Vagina (tissue), 2 donors: ENCODE data around the gene ZNF226. TPM values are rescaled to one million over a fixed set of nuclear protein-coding genes. Genes with fewer than 3 reads are reported as not detected.
"Not testable (repeated sequence)": the region's sequence is repeated elsewhere in the genome, so short reads cannot be mapped to it uniquely, and the experiment has no call there.

Source experiments
- DNase-seq, 2 donors: peaks; one replicate each; pipeline ENCODE4 v3.0.0-alpha.2; 2017; ENCODE audit errors: extremely low spot score in 2 of 2
- H3K27ac ChIP-seq: fragments of 200-600 bp; sonication (generic); one replicate; pipeline ENCODE4 v1.5.1; 2019
- H3K27me3 ChIP-seq: fragments of 200-600 bp; sonication (generic); one replicate; pipeline ENCODE4 v1.5.1; 2019
- H3K36me3 ChIP-seq, 2 donors: fragments of 200-600 bp; sonication (generic); one replicate each; pipeline ENCODE4 v1.5.1; 2017 to 2019
- H3K4me1 ChIP-seq: fragments of 200-600 bp; sonication (generic); one replicate; pipeline ENCODE4 v1.5.1; 2019
- H3K4me3 ChIP-seq, 2 donors: fragments of 200-600 bp; sonication (generic); 1 replicate in 1 of 2; 2 replicates in 1 of 2; pipeline ENCODE4 v1.5.1; 2016 to 2019
- H3K9me3 ChIP-seq: fragments of 200-600 bp; sonication (generic); one replicate; pipeline ENCODE4 v1.5.1; 2019
- POLR2A ChIP-seq, 2 donors: fragments of 450-650 bp; IDR thresholded peaks; one replicate each; pipeline ENCODE4 v1.6.1; 2017; ENCODE audit warnings: antibody characterized with exemption in 2 of 2, mild to moderate bottlenecking in 2 of 2, moderate library complexity in 2 of 2
- POLR2AphosphoS5 ChIP-seq, 2 donors: sonication (generic); formaldehyde crosslinking; IDR thresholded peaks; one replicate each; pipeline ENCODE4 v1.9.0; 2017; ENCODE audit warnings: antibody characterized with exemption in 2 of 2, mild to moderate bottlenecking in 2 of 2, low read depth in 1 of 2; ENCODE audit not compliant: insufficient read depth in 1 of 2
- intact Hi-C: fragments of 100-400 bp; cut with DNase I; formaldehyde crosslinking; loops from one replicate; pipeline ENCODE4 v1.15.1; 2023
- total RNA-seq: library from RNA; depleted of rRNA; stranded (reverse); fragments of >200 nt; gene quantifications from one replicate; pipeline ENCODE4 v1.2.3, GENCODE V29; 2016
- TF ChIP-seq, protein P1 (sequence below), 3 experiments: fragments of 450-650 bp in 2 of 3; fragments of 200-600 bp in 1 of 3; sonication (generic) in 1 of 3; IDR thresholded peaks; one replicate each; pipeline ENCODE4 v1.5.1; 2017 to 2019; ENCODE audit warnings: antibody characterized with exemption in 3 of 3, mild to moderate bottlenecking in 2 of 3, moderate library complexity in 2 of 3

Gene ZNF226
- total RNA-seq, 1 donor from 2014 or later, result 11.8 TPM

DNA sequence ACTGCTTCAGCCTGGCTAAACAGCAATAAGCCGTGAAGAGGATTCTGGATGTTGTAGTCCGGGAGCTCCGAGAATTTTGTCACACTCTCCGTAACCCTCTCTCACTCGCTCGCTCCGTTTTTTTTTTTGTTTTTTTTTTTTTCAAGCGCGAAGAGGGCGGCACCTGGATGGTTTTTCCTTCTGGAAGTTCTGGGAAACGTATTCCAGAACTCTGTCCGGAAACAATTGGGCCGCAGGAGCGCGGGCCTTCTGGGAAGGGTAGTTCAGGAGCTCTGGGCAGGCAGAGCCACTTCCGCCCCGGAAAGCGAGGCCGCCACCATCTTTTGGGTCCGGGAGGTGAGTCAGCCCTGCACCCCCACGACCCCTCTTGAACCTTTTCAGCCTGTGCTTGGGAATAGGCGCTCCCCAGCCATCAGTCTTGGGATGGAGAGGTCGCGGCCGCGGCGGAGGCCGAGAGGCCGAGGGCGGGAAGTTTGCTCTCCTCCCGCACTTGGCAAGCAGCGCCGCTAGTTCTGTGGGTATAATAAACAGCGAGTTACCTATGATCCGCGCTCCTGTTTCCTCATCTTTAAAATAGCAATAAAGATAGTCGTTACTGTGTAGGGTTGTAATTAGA lies 47.5 kb downstream of the ZNF226 start, which contains the start of gene ZNF227:
TSS of gene ZNF227 (plus strand) at position 283 of the 616 bp plus-strand sequence. CDS start 5,261 bp downstream, outside the sequence.
- Histone ChIP-seq H3K9me3 (peaks cover 6% of the 10 kb centered on the region), H3K4me3 (peak within 1 kb of the TSS; percentile 45 to 64), H3K4me1 (peaks cover 20% of the 10 kb centered on the region), H3K36me3 (peaks cover 0 to 22% of the 10 kb centered on the region in 2 donors), H3K27ac (peak within 1 kb of the TSS; percentile 75), H3K27me3 (no peaks in the 10 kb centered on the region)
- peak in 1 of 2 donors; percentile 91 for DNase-seq
- intact Hi-C loops, result loop anchor here (2.0 kb wide), 1 partner anchor 100 kb away; the partner anchor contains the start of gene ZNF225
- TF ChIP-seq POLR2A (IDR thresholded peaks at IDR 0.05) (peak in 1 of 2 donors; percentile 18), POLR2AphosphoS5 (IDR thresholded peaks at IDR 0.05; ENCODE audit: insufficient read depth in 1 of 2, low read depth in 1 of 2) (peak; percentile 88 to 92)
- TF ChIP-seq, protein P1, sequence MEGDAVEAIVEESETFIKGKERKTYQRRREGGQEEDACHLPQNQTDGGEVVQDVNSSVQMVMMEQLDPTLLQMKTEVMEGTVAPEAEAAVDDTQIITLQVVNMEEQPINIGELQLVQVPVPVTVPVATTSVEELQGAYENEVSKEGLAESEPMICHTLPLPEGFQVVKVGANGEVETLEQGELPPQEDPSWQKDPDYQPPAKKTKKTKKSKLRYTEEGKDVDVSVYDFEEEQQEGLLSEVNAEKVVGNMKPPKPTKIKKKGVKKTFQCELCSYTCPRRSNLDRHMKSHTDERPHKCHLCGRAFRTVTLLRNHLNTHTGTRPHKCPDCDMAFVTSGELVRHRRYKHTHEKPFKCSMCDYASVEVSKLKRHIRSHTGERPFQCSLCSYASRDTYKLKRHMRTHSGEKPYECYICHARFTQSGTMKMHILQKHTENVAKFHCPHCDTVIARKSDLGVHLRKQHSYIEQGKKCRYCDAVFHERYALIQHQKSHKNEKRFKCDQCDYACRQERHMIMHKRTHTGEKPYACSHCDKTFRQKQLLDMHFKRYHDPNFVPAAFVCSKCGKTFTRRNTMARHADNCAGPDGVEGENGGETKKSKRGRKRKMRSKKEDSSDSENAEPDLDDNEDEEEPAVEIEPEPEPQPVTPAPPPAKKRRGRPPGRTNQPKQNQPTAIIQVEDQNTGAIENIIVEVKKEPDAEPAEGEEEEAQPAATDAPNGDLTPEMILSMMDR (IDR thresholded peaks at IDR 0.05), result no peak

DNA sequence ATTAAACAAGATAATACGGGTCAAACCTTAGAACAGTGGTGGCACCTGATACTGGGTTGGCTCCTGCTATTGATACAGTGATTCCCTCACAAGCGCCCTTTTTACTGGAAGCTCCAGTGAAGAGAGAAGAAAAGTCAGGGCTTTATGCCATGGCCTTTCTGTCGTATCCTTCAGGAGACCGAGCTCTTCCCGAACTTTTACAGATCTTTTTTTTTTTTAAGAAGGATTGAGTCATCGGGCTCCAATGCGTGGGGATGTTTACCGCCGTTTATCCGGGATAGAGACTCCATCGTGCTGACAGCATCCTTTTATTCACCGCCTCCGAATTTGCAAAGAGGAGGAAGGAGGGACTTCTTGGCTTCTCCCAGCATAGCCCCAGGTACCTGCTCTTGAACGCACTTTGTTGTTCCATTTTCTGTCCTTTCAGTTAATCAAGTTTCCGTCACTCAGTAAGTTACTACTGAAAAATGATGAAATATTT lies 48.0 kb downstream of the ZNF226 start:
- Histone ChIP-seq H3K9me3 (peaks cover 8% of the 10 kb centered on the region), H3K27ac (peak overlapping the region; percentile 75), H3K36me3 (peaks cover 0 to 28% of the 10 kb centered on the region in 2 donors), H3K4me3 (peak overlapping the region; percentile 45 to 64), H3K4me1 (peaks cover 15% of the 10 kb centered on the region), H3K27me3 (no peaks in the 10 kb centered on the region)
- intact Hi-C loops, result loop anchor here (2.0 kb wide), 1 partner anchor 100 kb away; the partner anchor contains the start of gene ZNF225
- DNase-seq, result no peak
- TF ChIP-seq POLR2A (IDR thresholded peaks at IDR 0.05), result no peak
- TF ChIP-seq POLR2AphosphoS5 (IDR thresholded peaks at IDR 0.05; ENCODE audit: insufficient read depth in 1 of 2, low read depth in 1 of 2), result no peak
- TF ChIP-seq, protein P1 (IDR thresholded peaks at IDR 0.05), result no peak

DNA sequence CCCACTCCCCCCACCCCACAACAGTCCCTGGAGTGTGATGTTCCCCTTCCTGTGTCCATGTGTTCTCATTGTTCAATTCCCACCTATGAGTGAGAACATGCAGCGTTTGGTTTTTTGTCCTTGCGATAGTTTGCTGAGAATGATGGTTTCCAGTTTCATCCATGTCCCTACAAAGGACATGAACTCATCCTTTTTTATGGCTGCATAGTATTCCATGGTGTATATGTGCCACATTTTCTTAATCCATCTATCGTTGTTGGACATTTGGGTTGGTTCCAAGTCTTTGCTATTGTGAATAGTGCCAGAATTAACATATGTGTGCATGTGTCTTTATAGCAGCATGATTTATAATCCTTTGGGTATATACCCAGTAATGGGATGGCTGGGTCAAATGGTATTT lies 55.0 kb downstream of the ZNF226 start:
- H3K27me3 ChIP-seq, H3K4me1 ChIP-seq, H3K4me3 ChIP-seq, H3K9me3 ChIP-seq, H3K27ac ChIP-seq, DNase-seq, intact Hi-C loops: not testable (repeated sequence)
- peaks cover 10 to 38% of the 10 kb centered on the region in 2 donors for H3K36me3 ChIP-seq

DNA sequence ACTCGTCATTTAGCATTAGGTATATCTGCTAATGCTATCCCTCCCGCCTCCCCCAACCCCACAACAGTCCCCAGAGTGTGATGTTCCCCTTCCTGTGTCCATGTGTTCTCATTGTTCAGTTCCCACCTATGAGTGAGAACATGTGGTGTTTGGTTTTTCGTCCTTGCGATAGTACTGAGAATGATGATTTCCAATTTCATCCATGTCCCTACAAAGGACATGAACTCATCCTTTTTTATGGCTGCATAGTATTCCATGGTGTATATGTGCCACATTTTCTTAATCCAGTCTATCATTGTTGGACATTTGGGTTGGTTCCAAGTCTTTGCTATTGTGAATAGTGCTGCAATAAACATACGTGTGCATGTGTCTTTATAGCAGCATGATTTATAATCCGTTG lies 55.9 kb downstream of the ZNF226 start:
- H3K9me3 ChIP-seq, DNase-seq, H3K4me3 ChIP-seq, intact Hi-C loops, H3K27ac ChIP-seq, H3K27me3 ChIP-seq, H3K4me1 ChIP-seq: not testable (repeated sequence)
- peaks cover 10 to 38% of the 10 kb centered on the region in 2 donors for H3K36me3 ChIP-seq

DNA sequence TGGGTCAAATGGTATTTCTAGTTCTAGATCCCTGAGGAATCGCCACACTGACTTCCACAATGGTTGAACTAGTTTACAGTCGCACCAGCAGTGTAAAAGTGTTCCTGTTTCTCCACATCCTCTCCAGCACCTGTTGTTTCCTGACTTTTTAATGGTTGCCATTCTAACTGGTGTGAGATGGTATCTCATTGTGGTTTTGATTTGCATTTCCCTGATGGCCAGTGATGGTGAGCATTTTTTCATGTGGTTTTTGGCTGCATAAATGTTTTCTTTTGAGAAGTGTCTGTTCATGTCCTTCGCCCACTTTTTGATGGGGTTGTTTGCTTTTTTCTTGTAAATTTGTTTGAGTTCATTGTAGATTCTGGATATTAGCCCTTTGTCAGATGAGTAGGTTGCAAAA lies 56.4 kb downstream of the ZNF226 start:
- not testable (repeated sequence) for H3K27ac ChIP-seq

More for the DNA sequence above, 56.4 kb downstream of the ZNF226 start:
- intact Hi-C loops, H3K27me3 ChIP-seq, H3K4me3 ChIP-seq, H3K9me3 ChIP-seq, H3K4me1 ChIP-seq, DNase-seq: not testable (repeated sequence)
- peaks cover 10 to 41% of the 10 kb centered on the region in 2 donors for H3K36me3 ChIP-seq

Other genes with a start within 250 kb of the ZNF226 start
- 8.8 TPM for gene ZNF45, start 229.8 kb upstream of the ZNF226 start, total RNA-seq
- gene ZNF221, start 213.9 kb upstream of the ZNF226 start, total RNA-seq, result 2.7 TPM
- 8.3 TPM for gene ZNF155, start 180.9 kb upstream of the ZNF226 start, total RNA-seq
- gene ZNF230, start 162.1 kb upstream of the ZNF226 start, total RNA-seq, result 2.0 TPM
- 1.7 TPM for gene ZNF222, start 139.7 kb upstream of the ZNF226 start, total RNA-seq
- 17.7 TPM for gene ZNF223, start 113.1 kb upstream of the ZNF226 start, total RNA-seq
- gene ZNF284, start 92.9 kb upstream of the ZNF226 start, total RNA-seq, result 2.2 TPM
- 11.8 TPM for gene ZNF224, start 70.7 kb upstream of the ZNF226 start, total RNA-seq
- 3.7 TPM for gene ZNF225, start 51.7 kb upstream of the ZNF226 start, total RNA-seq
- gene ZNF234, start 23.5 kb upstream of the ZNF226 start, total RNA-seq, result 11.3 TPM
- 14.2 TPM for gene ZNF227, start 47.4 kb downstream of the ZNF226 start, total RNA-seq
- gene ZNF233, start 94.8 kb downstream of the ZNF226 start, total RNA-seq, result not detected
- gene ZNF235, start 139.9 kb downstream of the ZNF226 start, total RNA-seq, result 5.9 TPM
- gene ZNF112, start 191.6 kb downstream of the ZNF226 start, total RNA-seq, result 9.6 TPM
- gene ZNF285, start 236.5 kb downstream of the ZNF226 start, total RNA-seq, result 0.98 TPM